Measurements from ENCODE around the gene MOB3B. TPM values are rescaled to one million over a fixed set of nuclear protein-coding genes. Genes with fewer than 3 reads are reported as not detected.
"Not testable (repeated sequence)": the region's sequence is repeated elsewhere in the genome, so short reads cannot be mapped to it uniquely, and the experiment has no call there.

Gene MOB3B
- total RNA-seq, 1 donor from 2014 or later = 3.8 TPM

DNA sequence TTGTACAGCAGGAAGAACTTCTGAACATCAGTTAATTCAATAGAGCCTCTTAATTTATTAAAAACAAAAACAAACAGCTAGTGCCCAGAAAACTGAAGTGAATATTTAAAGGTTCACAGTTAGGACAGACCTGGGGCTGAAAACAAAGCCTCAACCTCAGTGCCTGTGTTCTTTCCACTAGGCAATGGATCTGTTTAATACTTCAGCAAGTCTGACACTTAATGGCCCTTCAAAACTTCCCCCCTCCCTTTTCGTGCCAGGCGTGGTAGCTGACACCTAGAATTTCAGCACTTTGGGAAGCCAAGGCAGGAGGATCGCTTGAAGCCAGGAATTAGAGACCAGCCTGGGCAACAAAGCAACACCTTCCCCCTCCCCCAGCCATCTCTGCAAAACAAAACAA, 60.1 kb downstream of the MOB3B start:
- no peak for DNase-seq (ENCODE audit: low spot score)
- Mint-ChIP-seq H3K36me3 (ENCODE audit: low read depth) (no peaks in the 10 kb centered on the region), H3K4me3 (ENCODE audit: unreplicated experiment) (no peak overlapping the region), H3K27ac (ENCODE audit: unreplicated experiment) (no peak overlapping the region), H3K27me3 (ENCODE audit: low read depth) (peaks cover 6% of the 10 kb centered on the region), H3K9me3 (ENCODE audit: low read depth) (no peaks in the 10 kb centered on the region), H3K4me1 (ENCODE audit: low read depth) (peaks cover 50% of the 10 kb centered on the region)
- TF ChIP-seq, protein P1, sequence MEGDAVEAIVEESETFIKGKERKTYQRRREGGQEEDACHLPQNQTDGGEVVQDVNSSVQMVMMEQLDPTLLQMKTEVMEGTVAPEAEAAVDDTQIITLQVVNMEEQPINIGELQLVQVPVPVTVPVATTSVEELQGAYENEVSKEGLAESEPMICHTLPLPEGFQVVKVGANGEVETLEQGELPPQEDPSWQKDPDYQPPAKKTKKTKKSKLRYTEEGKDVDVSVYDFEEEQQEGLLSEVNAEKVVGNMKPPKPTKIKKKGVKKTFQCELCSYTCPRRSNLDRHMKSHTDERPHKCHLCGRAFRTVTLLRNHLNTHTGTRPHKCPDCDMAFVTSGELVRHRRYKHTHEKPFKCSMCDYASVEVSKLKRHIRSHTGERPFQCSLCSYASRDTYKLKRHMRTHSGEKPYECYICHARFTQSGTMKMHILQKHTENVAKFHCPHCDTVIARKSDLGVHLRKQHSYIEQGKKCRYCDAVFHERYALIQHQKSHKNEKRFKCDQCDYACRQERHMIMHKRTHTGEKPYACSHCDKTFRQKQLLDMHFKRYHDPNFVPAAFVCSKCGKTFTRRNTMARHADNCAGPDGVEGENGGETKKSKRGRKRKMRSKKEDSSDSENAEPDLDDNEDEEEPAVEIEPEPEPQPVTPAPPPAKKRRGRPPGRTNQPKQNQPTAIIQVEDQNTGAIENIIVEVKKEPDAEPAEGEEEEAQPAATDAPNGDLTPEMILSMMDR (IDR thresholded peaks at IDR 0.05) = no peak

DNA sequence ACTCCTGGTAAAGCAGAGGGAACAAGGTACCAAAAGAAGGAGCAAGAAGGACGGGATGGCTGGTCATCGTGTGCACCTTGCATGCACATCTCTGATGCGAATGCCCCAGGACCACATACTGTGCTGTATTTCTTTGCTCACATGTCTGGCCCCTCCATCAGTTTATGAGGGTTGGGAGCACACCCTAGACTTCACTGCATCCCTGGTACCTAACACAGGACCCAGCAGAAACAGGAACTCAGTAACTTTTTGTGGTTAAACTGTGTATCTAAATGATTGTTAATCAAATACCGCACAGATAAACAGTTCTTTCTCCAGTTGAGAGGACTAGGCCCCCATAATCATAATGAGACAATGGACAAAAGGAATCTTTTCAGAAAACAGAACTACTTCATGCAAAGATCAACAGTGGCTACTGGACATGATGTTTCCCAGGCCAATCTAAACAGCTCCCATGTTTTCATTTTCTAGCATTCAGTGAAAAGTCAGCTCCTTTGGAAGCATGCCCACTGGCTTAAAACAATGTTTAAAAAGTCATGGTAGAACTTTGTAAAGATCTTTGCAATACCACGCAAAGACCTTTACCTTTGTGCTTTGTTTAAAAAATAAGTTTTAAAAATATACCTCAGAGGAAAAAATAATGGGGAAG, 61.0 kb downstream of the MOB3B start:
- Mint-ChIP-seq H3K4me1 (ENCODE audit: low read depth) (peaks cover 50% of the 10 kb centered on the region), H3K36me3 (ENCODE audit: low read depth) (no peaks in the 10 kb centered on the region), H3K27me3 (ENCODE audit: low read depth) (peaks cover 7% of the 10 kb centered on the region), H3K9me3 (ENCODE audit: low read depth) (no peaks in the 10 kb centered on the region), H3K4me3 (ENCODE audit: unreplicated experiment) (no peak overlapping the region), H3K27ac (ENCODE audit: unreplicated experiment) (peak overlapping the region; percentile 8)
- TF ChIP-seq, protein P1 (IDR thresholded peaks at IDR 0.05) = no peak
- no peak for DNase-seq (ENCODE audit: low spot score)

DNA sequence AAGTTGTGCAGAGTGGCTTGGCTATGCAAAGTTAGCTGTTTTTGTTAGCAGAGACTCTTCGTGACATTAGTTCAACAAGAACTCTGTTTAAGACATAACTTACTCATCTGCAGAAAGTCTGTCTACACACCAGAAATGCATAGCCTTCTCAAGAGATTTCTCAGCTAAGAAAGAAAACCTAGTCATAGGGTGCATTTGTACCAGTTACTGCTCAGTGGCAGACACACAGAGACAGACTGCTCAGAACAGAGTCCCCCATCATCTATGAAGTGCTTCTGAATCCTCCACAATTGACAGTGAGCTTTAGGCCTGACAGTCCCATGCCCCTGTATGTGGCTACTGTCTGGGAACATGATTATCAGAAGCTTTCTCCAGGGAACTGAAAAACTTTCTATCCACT, 61.6 kb downstream of the MOB3B start:
- DNase-seq (ENCODE audit: low spot score) = no peak
- H3K4me3 Mint-ChIP-seq (ENCODE audit: unreplicated experiment) = no peak overlapping the region
- H3K9me3 Mint-ChIP-seq (ENCODE audit: low read depth) = no peaks in the 10 kb centered on the region
- peaks cover 46% of the 10 kb centered on the region for H3K4me1 Mint-ChIP-seq (ENCODE audit: low read depth)
- H3K27ac Mint-ChIP-seq (ENCODE audit: unreplicated experiment) = no peak overlapping the region
- TF ChIP-seq, protein P1 (IDR thresholded peaks at IDR 0.05) = no peak
- H3K36me3 Mint-ChIP-seq (ENCODE audit: low read depth) = no peaks in the 10 kb centered on the region
- H3K27me3 Mint-ChIP-seq (ENCODE audit: low read depth) = peaks cover 7% of the 10 kb centered on the region

DNA sequence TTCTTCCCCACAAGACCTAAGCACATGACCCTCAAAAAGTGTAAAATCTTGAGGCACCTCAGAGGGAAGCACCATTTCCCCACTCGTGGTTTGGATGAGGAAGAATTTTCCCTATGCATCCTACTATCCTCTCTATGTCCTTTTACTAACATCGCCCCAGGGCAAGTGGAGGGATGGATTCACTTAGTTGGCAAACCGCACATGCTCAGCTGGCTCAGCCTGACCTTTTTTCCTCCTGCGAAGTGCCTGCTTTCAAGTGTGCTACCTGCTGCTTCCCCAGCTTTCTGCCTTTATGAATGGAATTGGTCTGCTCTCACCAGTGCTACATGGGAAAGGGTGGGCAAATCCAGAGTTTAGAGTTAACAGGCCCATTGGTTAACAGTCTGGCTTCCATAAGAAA, 62.1 kb downstream of the MOB3B start:
- Mint-ChIP-seq H3K9me3 (ENCODE audit: low read depth) (no peaks in the 10 kb centered on the region), H3K27me3 (ENCODE audit: low read depth) (peaks cover 7% of the 10 kb centered on the region), H3K4me1 (ENCODE audit: low read depth) (peaks cover 41% of the 10 kb centered on the region), H3K27ac (ENCODE audit: unreplicated experiment) (no peak overlapping the region), H3K36me3 (ENCODE audit: low read depth) (no peaks in the 10 kb centered on the region), H3K4me3 (ENCODE audit: unreplicated experiment) (no peak overlapping the region)
- DNase-seq (ENCODE audit: low spot score) = no peak
- TF ChIP-seq, protein P1 (IDR thresholded peaks at IDR 0.05) = no peak

DNA sequence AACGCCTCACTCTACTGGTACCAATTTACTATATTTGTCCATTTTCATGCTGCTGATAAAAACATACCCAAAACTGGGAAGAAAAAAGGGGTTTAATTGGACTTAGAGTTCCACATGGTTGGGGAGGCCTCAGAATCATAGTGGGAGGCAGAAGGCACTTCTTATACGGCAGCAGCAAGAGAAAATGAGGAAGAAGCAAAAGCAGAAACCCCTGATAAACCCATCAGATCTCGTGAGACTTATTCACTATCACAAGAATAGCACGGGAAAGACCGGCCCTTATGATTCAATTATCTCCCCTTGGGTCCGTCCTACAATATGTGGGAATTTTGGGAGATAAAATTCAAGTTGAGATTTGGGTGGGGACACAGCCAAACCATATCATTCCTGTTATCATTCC, 63.1 kb downstream of the MOB3B start:
- peaks cover 31% of the 10 kb centered on the region for H3K4me1 Mint-ChIP-seq (ENCODE audit: low read depth)
- DNase-seq (ENCODE audit: low spot score); H3K9me3 Mint-ChIP-seq (ENCODE audit: low read depth); H3K27me3 Mint-ChIP-seq (ENCODE audit: low read depth); H3K27ac Mint-ChIP-seq (ENCODE audit: unreplicated experiment); H3K4me3 Mint-ChIP-seq (ENCODE audit: unreplicated experiment); H3K36me3 Mint-ChIP-seq (ENCODE audit: low read depth): not testable (repeated sequence)

DNA sequence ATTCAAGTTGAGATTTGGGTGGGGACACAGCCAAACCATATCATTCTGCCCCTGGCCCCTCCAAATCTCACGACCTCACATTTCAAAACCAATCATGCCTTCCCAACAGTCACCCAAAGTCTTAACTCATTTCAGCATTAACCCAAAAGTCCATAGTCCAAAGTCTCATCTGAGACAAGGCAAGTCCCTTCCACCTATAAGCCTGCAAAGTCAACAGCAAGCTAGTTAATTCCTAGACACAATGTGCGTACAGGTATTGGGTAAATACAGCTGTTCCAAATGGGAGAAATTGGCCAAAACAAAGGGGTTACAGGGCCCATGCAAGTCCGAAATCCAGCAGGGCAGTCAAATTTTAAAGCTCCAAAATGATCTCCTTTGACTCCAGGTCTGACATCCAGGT, 64.7 kb downstream of the MOB3B start:
- not testable (repeated sequence) for H3K4me3 Mint-ChIP-seq (ENCODE audit: unreplicated experiment); DNase-seq (ENCODE audit: low spot score); H3K36me3 Mint-ChIP-seq (ENCODE audit: low read depth); H3K9me3 Mint-ChIP-seq (ENCODE audit: low read depth); H3K27ac Mint-ChIP-seq (ENCODE audit: unreplicated experiment)
- H3K27me3 Mint-ChIP-seq (ENCODE audit: low read depth) = peaks cover 13% of the 10 kb centered on the region
- H3K4me1 Mint-ChIP-seq (ENCODE audit: low read depth) = peaks cover 18% of the 10 kb centered on the region

All from chondrocyte (in vitro differentiated cells).